Upper lobe of left lung (tissue), 6 donors: ENCODE data around the gene IFT43. TPM values are rescaled to one million over a fixed set of nuclear protein-coding genes. Genes with fewer than 3 reads are reported as not detected.

Experiments
- ATAC-seq, 2 donors: fragments of 200-7000 bp; cut with Tn5 transposase; one replicate each; pipeline ENCODE4 v1.9.1; 2022; ENCODE audit warnings: mild to moderate bottlenecking in 2 of 2, moderate library complexity in 2 of 2; ENCODE audit not compliant: low FRiP score in 2 of 2
- DNase-seq, 2 donors: peaks; one replicate each; pipeline ENCODE4 v3.0.0-alpha.2; 2019 to 2020
- H3K27ac ChIP-seq, 4 donors: fragments of 200-600 bp; sonication (generic); one replicate each; pipeline ENCODE4 v1.5.1; 2016 to 2019
- H3K27me3 ChIP-seq, 4 donors: fragments of 200-600 bp; sonication (generic); one replicate each; pipeline ENCODE4 v1.5.1; 2017 to 2019
- H3K36me3 ChIP-seq, 4 donors: fragments of 200-600 bp; sonication (generic); one replicate each; pipeline ENCODE4 v1.5.1; 2016 to 2019
- H3K4me1 ChIP-seq, 4 donors: fragments of 200-600 bp; sonication (generic); one replicate each; pipeline ENCODE4 v1.5.1; 2018 to 2019
- H3K4me3 ChIP-seq, 4 donors: fragments of 200-600 bp; sonication (generic); one replicate each; pipeline ENCODE4 v1.5.1; 2017 to 2019; ENCODE audit warnings: mild to moderate bottlenecking in 2 of 4, moderate library complexity in 1 of 4
- H3K9me3 ChIP-seq, 4 donors: fragments of 200-600 bp; sonication (generic); one replicate each; pipeline ENCODE4 v1.5.1; 2018 to 2019
- EP300 ChIP-seq, 4 donors: sonication (generic); formaldehyde crosslinking; IDR thresholded peaks; one replicate each; pipeline ENCODE4 v1.5.1; 2017; ENCODE audit warnings: antibody characterized with exemption in 4 of 4, control low read depth in 2 of 4
- POLR2A ChIP-seq, 4 donors: fragments of 450-650 bp; IDR thresholded peaks; one replicate each; pipeline ENCODE4 v1.5.1; 2016 to 2017; ENCODE audit warnings: antibody characterized with exemption in 4 of 4, mild to moderate bottlenecking in 2 of 4
- POLR2AphosphoS5 ChIP-seq, 2 donors: sonication (generic); formaldehyde crosslinking; IDR thresholded peaks; one replicate each; pipeline ENCODE4 v1.5.1; 2017; ENCODE audit warnings: antibody characterized with exemption in 2 of 2
- WGBS, 2 donors: methylation state at CpG; one replicate each; pipeline ENCODE4 v1.1.5; 2017 to 2018; 5-methylcytosine and 5-hydroxymethylcytosine counted together
- total RNA-seq, 6 donors: library from RNA; depleted of rRNA in 4 of 6; stranded (reverse); fragments of >200 nt in 4 of 6; gene quantifications; one replicate each; pipeline versions ENCODE4 v1.1.0 to v1.2.1, GENCODE V29; 2016 to 2021
- TF ChIP-seq, protein P1 (sequence below), 6 experiments: fragments of 450-650 bp in 4 of 6; fragments of 200-600 bp in 2 of 6; sonication (generic) in 2 of 6; IDR thresholded peaks; one replicate each; pipeline ENCODE4 v1.5.1; 2016 to 2019; ENCODE audit warnings: antibody characterized with exemption in 6 of 6
- donor health status: DM: no; HTN: no; CAD: no; lungs with moderate emphysema.
- donor health status: DM: no; HTN: yes; CAD: no; lungs with severe emphysema.

IFT43 gene
- total RNA-seq, 6 donors from 2014 or later: 16.0 to 44.4 (median 34.9) TPM

DNA sequence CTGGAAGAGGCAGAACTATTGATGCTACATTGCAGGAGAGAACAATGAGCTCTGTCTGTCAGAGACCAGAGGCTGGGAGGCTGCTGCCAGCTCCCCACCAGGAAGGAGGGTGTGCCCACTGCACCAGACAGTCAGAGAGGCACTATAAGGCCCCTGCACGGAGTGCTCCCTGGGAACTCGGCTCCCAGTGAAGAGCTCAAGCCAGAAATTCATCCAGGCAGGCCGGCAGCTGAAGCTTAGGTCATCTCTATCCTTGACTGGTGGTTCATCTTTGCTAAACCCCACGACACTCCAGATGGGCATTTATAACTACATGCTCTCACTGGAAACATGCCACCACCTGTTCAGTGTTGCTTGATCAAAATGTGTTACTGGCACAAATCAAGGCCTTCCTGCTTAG, 101.1 kb downstream of the IFT43 start:
- peaks cover 0 to 8% (median 6%) of the 10 kb centered on the region in 4 donors for H3K36me3 ChIP-seq
- no peaks in the 10 kb centered on the region for H3K27me3 ChIP-seq
- 76 to 84% methylated on average over 4 of the region's 4 CpGs for WGBS, 2 donors
- H3K27ac ChIP-seq: no peak overlapping the region
- ATAC-seq (no peak), DNase-seq (no peak)
- TF ChIP-seq POLR2A (IDR thresholded peaks at IDR 0.05): no peak
- TF ChIP-seq EP300 (IDR thresholded peaks at IDR 0.05): no peak
- TF ChIP-seq, protein P1, sequence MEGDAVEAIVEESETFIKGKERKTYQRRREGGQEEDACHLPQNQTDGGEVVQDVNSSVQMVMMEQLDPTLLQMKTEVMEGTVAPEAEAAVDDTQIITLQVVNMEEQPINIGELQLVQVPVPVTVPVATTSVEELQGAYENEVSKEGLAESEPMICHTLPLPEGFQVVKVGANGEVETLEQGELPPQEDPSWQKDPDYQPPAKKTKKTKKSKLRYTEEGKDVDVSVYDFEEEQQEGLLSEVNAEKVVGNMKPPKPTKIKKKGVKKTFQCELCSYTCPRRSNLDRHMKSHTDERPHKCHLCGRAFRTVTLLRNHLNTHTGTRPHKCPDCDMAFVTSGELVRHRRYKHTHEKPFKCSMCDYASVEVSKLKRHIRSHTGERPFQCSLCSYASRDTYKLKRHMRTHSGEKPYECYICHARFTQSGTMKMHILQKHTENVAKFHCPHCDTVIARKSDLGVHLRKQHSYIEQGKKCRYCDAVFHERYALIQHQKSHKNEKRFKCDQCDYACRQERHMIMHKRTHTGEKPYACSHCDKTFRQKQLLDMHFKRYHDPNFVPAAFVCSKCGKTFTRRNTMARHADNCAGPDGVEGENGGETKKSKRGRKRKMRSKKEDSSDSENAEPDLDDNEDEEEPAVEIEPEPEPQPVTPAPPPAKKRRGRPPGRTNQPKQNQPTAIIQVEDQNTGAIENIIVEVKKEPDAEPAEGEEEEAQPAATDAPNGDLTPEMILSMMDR (IDR thresholded peaks at IDR 0.05): no peak
- no peaks in the 10 kb centered on the region for H3K9me3 ChIP-seq
- H3K4me1 ChIP-seq: no peaks in the 10 kb centered on the region
- no peak overlapping the region for H3K4me3 ChIP-seq

DNA sequence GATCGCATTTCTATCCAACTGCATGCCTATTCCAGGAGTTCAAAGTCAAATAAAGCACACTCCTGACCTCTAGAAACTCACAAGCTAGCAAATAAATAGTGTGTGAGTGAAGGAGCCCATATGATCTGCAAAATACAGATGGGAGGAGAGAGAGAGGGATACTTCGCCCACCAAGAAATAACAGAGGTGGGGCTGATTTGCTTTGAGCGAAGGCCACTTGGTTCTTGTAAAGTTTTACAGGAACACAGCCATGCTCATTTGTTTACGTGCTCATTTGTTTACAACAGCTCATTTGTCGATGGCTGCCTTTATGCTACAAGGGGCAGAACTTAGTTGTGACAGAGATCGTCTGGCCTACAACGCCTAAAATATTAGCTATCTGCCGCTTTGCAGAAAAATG, 102.8 kb downstream of the IFT43 start:
- H3K27me3 ChIP-seq: no peaks in the 10 kb centered on the region
- H3K4me1 ChIP-seq: no peaks in the 10 kb centered on the region
- peaks cover 0 to 4% (median 1%) of the 10 kb centered on the region in 4 donors for H3K36me3 ChIP-seq
- no peak overlapping the region for H3K4me3 ChIP-seq
- TF ChIP-seq POLR2AphosphoS5 (IDR thresholded peaks at IDR 0.05) (no peak), EP300 (IDR thresholded peaks at IDR 0.05) (no peak), POLR2A (IDR thresholded peaks at IDR 0.05) (no peak)
- TF ChIP-seq, protein P1 (IDR thresholded peaks at IDR 0.05): no peak
- ATAC-seq (no peak), DNase-seq (no peak)
- no peaks in the 10 kb centered on the region for H3K9me3 ChIP-seq
- H3K27ac ChIP-seq: no peak overlapping the region
- 71 to 73% methylated on average over 8 of the region's 8 CpGs for WGBS, 2 donors

DNA sequence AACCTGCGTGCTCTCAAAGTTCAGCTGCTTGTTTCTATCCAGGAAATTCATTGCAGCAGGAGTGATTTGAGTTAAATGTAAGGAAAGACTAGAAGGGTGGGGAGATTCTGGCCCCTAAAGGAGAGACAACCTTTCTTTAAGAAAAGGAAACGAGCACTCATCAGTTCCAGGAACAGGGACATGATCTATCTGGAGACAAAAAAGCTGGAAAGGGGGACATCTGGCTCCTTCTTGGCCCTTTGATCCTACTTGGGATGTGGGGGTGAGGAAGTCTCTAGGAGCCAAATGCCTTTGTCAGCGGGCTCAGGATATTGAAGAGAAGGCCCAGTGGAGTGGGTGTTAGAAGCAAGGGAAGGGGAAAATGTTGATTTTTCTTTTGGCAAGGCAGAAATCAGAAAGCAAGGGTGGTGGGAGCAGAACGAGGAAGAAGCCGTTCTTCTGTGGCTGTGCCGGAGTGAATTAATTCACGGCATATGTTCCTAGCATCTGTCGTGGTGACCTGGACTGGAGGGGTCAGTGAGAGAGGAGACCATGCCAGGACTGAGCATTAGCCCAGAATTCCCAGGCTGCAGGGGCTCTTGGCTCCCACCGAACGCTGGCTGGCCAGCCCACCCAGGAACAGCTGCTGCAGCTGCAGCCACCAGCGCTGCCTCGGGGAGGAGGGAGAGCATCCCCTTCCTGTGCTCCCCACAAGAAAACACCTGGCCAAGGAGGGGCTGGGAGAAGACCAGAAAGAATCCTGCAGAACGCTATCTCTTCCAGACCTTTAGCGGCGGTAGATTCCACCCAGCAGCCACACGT, 103.4 kb downstream of the IFT43 start:
- no peak overlapping the region for H3K27ac ChIP-seq
- no peak overlapping the region for H3K4me3 ChIP-seq
- no peaks in the 10 kb centered on the region for H3K27me3 ChIP-seq
- H3K4me1 ChIP-seq: no peaks in the 10 kb centered on the region
- no peak for TF ChIP-seq POLR2AphosphoS5 (IDR thresholded peaks at IDR 0.05)
- no peak for TF ChIP-seq EP300 (IDR thresholded peaks at IDR 0.05)
- TF ChIP-seq, protein P1 (IDR thresholded peaks at IDR 0.05): no peak
- TF ChIP-seq POLR2A (IDR thresholded peaks at IDR 0.05): no peak
- no peaks in the 10 kb centered on the region for H3K9me3 ChIP-seq
- no peaks in the 10 kb centered on the region for H3K36me3 ChIP-seq
- ATAC-seq (no peak), DNase-seq (peak in 1 of 2 donors; percentile 52)
- WGBS, 2 donors: 59 to 61% methylated on average over 16 of the region's 16 CpGs

DNA sequence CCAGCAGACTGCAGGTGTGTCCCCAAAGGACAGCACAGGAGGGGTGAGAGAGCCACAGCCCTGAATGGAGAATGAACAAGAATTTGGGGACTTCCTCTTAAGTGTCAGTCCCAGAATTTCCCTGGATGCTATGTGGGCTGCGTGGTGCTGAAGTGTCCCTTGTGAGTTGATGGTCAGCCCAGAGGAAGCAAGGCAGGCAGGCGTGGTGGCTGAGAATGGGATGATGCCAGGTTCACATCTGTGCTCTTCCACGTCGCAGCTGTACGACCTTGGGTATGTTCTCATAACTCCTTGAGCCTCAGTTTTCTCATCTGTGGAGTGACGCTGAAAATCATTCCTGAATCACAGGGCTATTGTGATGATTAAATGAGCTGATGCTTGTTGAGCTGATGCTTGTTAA, 104.0 kb downstream of the IFT43 start:
- TF ChIP-seq EP300 (IDR thresholded peaks at IDR 0.05) (no peak), POLR2AphosphoS5 (IDR thresholded peaks at IDR 0.05) (no peak), POLR2A (IDR thresholded peaks at IDR 0.05) (no peak)
- TF ChIP-seq, protein P1 (IDR thresholded peaks at IDR 0.05): no peak
- H3K27ac ChIP-seq: no peak overlapping the region
- DNase-seq: no peak
- no peaks in the 10 kb centered on the region for H3K4me1 ChIP-seq
- H3K36me3 ChIP-seq: no peaks in the 10 kb centered on the region
- no peak for ATAC-seq
- no peaks in the 10 kb centered on the region for H3K27me3 ChIP-seq
- H3K9me3 ChIP-seq: no peaks in the 10 kb centered on the region
- WGBS, 2 donors: 74 to 80% methylated on average over 6 of the region's 6 CpGs
- no peak overlapping the region for H3K4me3 ChIP-seq
